ENCODE results near the gene FAM163B. TPM values are rescaled to one million over a fixed set of nuclear protein-coding genes. Genes with fewer than 3 reads are reported as not detected.

Gene FAM163B
- polyA plus RNA-seq, 1 experiment, result not detected

DNA sequence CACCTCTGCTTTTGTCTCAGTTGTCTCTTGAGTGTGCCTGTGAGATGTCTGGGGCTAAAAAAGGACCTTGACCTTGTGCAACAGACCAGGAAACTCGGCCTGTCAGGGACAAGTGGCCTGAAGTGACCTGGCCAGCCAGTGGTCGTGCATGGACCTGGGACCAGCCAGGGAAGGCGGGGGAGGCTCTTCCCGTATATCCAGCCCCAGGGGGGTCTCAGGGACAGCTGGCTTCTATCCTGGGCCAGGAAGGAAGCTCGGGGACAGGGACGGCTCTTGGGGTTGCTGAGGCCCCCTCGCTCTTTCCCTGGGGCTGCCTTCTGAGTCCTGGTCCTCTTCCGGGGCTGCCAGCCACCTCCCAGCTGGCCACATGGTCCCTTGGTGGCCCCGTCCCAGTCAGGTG lies 77.9 kb downstream of the FAM163B start:
- Histone ChIP-seq H3K36me3 (ENCODE audit: control insufficient read depth, insufficient read depth, low read length) (no peaks in the 10 kb centered on the region), H3K27me3 (ENCODE audit: control insufficient read depth, insufficient read depth, low read length) (peaks cover 47% of the 10 kb centered on the region), H3K4me3 (ENCODE audit: low read depth, low read length) (no peak overlapping the region)
- POLR2A ChIA-PET, result no interaction called here
- TF ChIP-seq, protein P1, sequence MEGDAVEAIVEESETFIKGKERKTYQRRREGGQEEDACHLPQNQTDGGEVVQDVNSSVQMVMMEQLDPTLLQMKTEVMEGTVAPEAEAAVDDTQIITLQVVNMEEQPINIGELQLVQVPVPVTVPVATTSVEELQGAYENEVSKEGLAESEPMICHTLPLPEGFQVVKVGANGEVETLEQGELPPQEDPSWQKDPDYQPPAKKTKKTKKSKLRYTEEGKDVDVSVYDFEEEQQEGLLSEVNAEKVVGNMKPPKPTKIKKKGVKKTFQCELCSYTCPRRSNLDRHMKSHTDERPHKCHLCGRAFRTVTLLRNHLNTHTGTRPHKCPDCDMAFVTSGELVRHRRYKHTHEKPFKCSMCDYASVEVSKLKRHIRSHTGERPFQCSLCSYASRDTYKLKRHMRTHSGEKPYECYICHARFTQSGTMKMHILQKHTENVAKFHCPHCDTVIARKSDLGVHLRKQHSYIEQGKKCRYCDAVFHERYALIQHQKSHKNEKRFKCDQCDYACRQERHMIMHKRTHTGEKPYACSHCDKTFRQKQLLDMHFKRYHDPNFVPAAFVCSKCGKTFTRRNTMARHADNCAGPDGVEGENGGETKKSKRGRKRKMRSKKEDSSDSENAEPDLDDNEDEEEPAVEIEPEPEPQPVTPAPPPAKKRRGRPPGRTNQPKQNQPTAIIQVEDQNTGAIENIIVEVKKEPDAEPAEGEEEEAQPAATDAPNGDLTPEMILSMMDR (IDR thresholded peaks at IDR 0.05; ENCODE audit: insufficient read depth, low read depth, low read length), result no peak
- DNase-seq (ENCODE audit: low read depth), result no peak
- CTCF ChIA-PET, result interaction anchor here (1.1 to 3.6 kb wide), 3 partner anchors 192 to 196 kb away, joined by 3 to 33 read pairs (median 3); no protein-coding TSS in a partner anchor

DNA sequence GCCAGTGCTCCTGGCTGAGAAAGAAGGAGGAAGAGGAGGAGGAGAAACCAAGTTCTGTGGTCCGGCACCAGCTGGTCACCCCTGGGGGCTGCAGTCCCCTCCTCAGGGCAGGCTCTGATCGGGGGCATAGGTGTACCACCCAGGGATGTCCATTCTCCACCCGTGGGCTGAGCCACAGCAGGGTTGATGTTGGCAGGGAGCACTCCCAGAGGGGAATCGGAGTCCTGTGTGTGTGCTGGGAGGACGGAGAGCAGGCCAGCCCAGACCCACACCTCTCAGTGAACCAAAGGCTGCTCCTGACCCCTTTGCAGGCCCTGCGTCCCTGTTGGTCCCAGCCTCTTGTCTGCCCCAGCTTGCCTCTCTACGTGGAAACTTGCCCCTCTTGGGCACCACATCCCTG lies 79.3 kb downstream of the FAM163B start:
- H3K4me3 ChIP-seq (ENCODE audit: low read depth, low read length), result no peak overlapping the region
- DNase-seq (ENCODE audit: low read depth), result no peak
- TF ChIP-seq, protein P1 (IDR thresholded peaks at IDR 0.05; ENCODE audit: insufficient read depth, low read depth, low read length), result no peak
- POLR2A ChIA-PET, result no interaction called here
- no peaks in the 10 kb centered on the region for H3K36me3 ChIP-seq (ENCODE audit: control insufficient read depth, insufficient read depth, low read length)
- peaks cover 37% of the 10 kb centered on the region for H3K27me3 ChIP-seq (ENCODE audit: control insufficient read depth, insufficient read depth, low read length)
- CTCF ChIA-PET, result interaction anchor here (0.6 to 1.4 kb wide), 3 partner anchors 197 to 213 kb away, joined by 3 read pairs; no protein-coding TSS in a partner anchor

DNA sequence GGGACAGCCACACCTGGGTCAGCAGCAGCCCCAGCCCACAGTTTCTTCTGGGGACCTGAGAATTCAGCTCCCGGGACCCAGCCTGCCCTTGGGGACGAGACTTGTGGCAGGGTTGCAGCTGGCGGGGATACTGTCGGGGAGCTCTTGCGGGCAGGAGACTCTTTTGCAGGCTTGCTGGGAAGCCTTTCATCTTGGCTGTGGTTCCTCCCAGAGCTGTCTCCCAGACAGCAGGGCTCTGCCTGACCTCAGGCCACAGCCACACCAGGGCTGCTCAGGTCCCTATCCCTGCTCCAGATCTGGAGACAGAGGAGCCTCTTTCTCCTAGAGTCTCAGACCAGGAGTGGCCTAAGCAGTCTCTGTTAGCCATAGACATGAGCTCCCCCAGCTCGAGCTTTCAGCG lies 79.7 kb downstream of the FAM163B start:
- TF ChIP-seq, protein P1 (IDR thresholded peaks at IDR 0.05; ENCODE audit: insufficient read depth, low read depth, low read length), result no peak
- Histone ChIP-seq H3K36me3 (ENCODE audit: control insufficient read depth, insufficient read depth, low read length) (no peaks in the 10 kb centered on the region), H3K4me3 (ENCODE audit: low read depth, low read length) (no peak overlapping the region), H3K27me3 (ENCODE audit: control insufficient read depth, insufficient read depth, low read length) (peaks cover 34% of the 10 kb centered on the region)
- ChIA-PET CTCF (interaction anchor here (0.6 to 1.4 kb wide), 3 partner anchors 80 to 213 kb away, joined by 3 to 4 read pairs (median 3); partner anchors contain the start of gene FAM163B), POLR2A (no interaction called here)
- no peak for DNase-seq (ENCODE audit: low read depth)

DNA sequence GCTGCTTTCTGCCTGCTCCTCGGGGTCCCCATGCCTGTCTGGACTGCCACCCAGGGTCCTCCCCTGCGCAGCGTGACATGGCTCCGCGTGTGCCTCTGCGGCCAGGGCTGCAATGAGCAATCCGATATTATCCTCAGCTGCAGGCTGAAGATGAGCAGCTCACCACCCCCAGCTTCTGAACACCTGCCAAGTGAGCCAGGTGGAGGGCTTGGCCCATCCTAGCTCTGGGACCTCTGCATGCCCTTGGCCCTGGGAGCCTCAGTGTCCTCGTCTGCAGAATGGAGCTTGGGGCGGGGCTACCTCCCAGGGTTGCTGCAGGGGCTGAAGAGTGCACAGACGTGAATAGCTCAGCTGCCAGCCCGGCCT lies 80.3 kb downstream of the FAM163B start:
- ChIA-PET POLR2A (no interaction called here), CTCF (interaction anchor here (1.1 to 1.4 kb wide), 2 partner anchors 81 to 214 kb away, joined by 3 to 4 read pairs; partner anchors contain the start of gene FAM163B)
- no peak for DNase-seq (ENCODE audit: low read depth)
- TF ChIP-seq, protein P1 (IDR thresholded peaks at IDR 0.05; ENCODE audit: insufficient read depth, low read depth, low read length), result no peak
- H3K4me3 ChIP-seq (ENCODE audit: low read depth, low read length), result no peak overlapping the region
- peaks cover 32% of the 10 kb centered on the region for H3K27me3 ChIP-seq (ENCODE audit: control insufficient read depth, insufficient read depth, low read length)
- H3K36me3 ChIP-seq (ENCODE audit: control insufficient read depth, insufficient read depth, low read length), result no peaks in the 10 kb centered on the region

DNA sequence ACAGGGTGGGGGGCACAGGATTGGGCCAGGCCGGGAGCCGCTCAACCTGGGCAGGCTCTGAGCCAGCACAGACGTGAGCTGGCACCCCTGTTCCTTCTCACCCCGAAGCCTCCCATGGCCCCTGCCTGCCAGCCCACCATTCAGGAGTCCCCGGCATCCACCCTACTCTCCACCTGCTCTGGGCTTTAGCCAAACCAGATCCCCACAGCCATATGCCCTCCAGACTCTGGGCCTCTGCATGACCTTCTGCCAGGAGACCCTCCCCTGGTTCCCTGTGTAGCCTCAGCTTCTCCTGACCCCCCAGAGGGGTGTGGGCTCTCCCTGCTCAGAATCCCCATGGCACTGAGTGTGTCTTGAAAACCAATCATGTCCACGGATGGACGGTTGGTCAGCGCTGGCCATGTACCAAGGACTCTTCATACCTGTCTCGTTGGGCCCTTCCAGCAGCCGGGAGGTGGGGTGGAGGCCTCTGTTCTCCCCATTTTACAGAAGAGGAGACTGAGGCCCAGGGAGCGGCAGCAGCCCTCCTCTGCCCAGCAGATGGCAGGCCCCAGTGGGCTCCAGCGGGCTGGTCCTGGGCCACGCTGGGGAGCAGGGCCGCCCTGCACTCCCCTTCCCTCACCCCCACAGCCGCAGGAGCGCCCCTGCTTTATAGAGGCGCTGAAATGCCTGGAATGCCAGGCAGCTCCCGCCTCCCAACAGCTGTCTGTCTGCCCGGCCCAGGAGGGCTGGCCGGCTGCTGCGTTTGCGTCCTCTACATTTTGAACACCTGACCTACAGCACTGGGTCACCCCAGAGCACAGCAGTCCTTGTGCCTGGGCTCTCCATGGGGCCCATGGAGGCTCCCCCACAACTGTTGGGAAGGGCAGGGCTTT lies 81.0 kb downstream of the FAM163B start:
- no peaks in the 10 kb centered on the region for H3K36me3 ChIP-seq (ENCODE audit: control insufficient read depth, insufficient read depth, low read length)

More for the DNA sequence above, 81.0 kb downstream of the FAM163B start:
- TF ChIP-seq, protein P1 (IDR thresholded peaks at IDR 0.05; ENCODE audit: insufficient read depth, low read depth, low read length), result no peak
- H3K27me3 ChIP-seq (ENCODE audit: control insufficient read depth, insufficient read depth, low read length), result peaks cover 29% of the 10 kb centered on the region
- CTCF ChIA-PET, result interaction anchor here (1.1 kb wide), 2 partner anchors 42 to 81 kb away, joined by 3 to 4 read pairs; partner anchors contain the start of gene FAM163B
- DNase-seq (ENCODE audit: low read depth), result no peak
- POLR2A ChIA-PET, result no interaction called here
- no peak overlapping the region for H3K4me3 ChIP-seq (ENCODE audit: low read depth, low read length)
